Esophagus muscularis mucosa (tissue), 4 donors: Measurements from ENCODE around the gene PCDHA10. TPM values are rescaled to one million over a fixed set of nuclear protein-coding genes. Genes with fewer than 3 reads are reported as not detected.

Source experiments
- DNase-seq: peaks from one replicate; pipeline ENCODE4 v3.0.0-alpha.2; 2017; ENCODE audit errors: extremely low spot score
- H3K27ac ChIP-seq, 4 donors: fragments of 200-600 bp; sonication (generic); replicated peaks in 1 of 4; 1 replicate in 3 of 4; 2 replicates in 1 of 4; pipeline ENCODE4 v1.5.1; 2016 to 2019; ENCODE audit warnings: mild to moderate bottlenecking in 1 of 4
- H3K27me3 ChIP-seq, 4 donors: fragments of 200-600 bp; sonication (generic); one replicate each; pipeline versions ENCODE4 v1.5.1 to v1.6.0; 2016 to 2019
- H3K36me3 ChIP-seq, 4 donors: fragments of 200-600 bp; sonication (generic); one replicate each; pipeline ENCODE4 v1.5.1; 2016 to 2019
- H3K4me1 ChIP-seq, 4 donors: fragments of 200-600 bp; sonication (generic); one replicate each; pipeline ENCODE4 v1.5.1; 2016 to 2019
- H3K4me3 ChIP-seq, 4 donors: fragments of 200-600 bp; sonication (generic); 1 replicate in 2 of 4; 2 replicates in 2 of 4; pipeline ENCODE4 v1.5.1; 2016 to 2019; ENCODE audit warnings: mild to moderate bottlenecking in 4 of 4, moderate library complexity in 1 of 4
- H3K9me3 ChIP-seq, 4 donors: fragments of 200-600 bp; sonication (generic); 1 replicate in 3 of 4; 2 replicates in 1 of 4; pipeline ENCODE4 v1.5.1; 2016 to 2019
- EP300 ChIP-seq: sonication (generic); formaldehyde crosslinking; IDR thresholded peaks from one replicate; pipeline ENCODE4 v1.6.1; 2017; ENCODE audit warnings: antibody characterized with exemption
- POLR2A ChIP-seq: fragments of 450-650 bp; IDR thresholded peaks from one replicate; pipeline ENCODE4 v1.6.1; 2017; ENCODE audit warnings: antibody characterized with exemption, moderate library complexity, mild to moderate bottlenecking, low read depth
- POLR2AphosphoS5 ChIP-seq, 2 donors: sonication (generic); formaldehyde crosslinking; IDR thresholded peaks; one replicate each; pipeline ENCODE4 v1.6.1; 2017; ENCODE audit warnings: antibody characterized with exemption in 2 of 2
- WGBS: methylation state at CpG from one replicate; pipeline ENCODE4 v1.1.5; 2018; 5-methylcytosine and 5-hydroxymethylcytosine counted together
- intact Hi-C: fragments of 100-400 bp; cut with DNase I; formaldehyde crosslinking; loops from one replicate; pipeline ENCODE4 v1.15.1; 2023
- total RNA-seq, 4 donors: library from RNA; depleted of rRNA; stranded (reverse); fragments of >200 nt; gene quantifications; one replicate each; pipeline versions ENCODE4 v1.1.0 to v1.2.1, GENCODE V29; 2016
- TF ChIP-seq, protein P1 (sequence below), 3 experiments: fragments of 200-600 bp in 2 of 3; fragments of 450-650 bp in 1 of 3; sonication (generic) in 2 of 3; IDR thresholded peaks; one replicate each; pipeline ENCODE4 v1.5.1; 2017 to 2019; ENCODE audit warnings: antibody characterized with exemption in 3 of 3, mild to moderate bottlenecking in 2 of 3, moderate library complexity in 1 of 3

The PCDHA10 gene
- total RNA-seq, 4 donors from 2014 or later, result 0.33 to 1.6 (median 1.0) TPM

DNA sequence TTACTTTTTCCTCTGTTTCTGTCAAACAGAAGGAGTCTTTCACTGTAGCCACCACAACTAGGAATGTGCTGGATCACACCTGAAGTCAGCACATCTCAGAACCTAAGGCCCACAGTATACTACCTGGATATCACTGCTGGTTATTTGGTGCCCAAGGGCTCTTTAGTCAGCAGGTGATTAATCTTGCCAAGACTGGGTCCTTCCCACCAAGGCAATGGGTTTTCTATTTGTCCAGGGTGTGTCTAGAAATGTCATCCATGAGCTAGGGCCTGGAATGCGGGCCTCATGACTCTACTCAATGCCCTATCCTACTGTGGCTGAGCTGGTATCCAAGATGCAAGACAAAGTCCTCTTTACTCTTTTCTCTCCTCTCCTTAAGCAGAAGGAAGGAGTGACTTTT is 60.6 kb downstream of the PCDHA10 start:
- no peak overlapping the region for H3K27ac ChIP-seq
- H3K36me3 ChIP-seq, result no peaks in the 10 kb centered on the region
- no peak overlapping the region for H3K4me3 ChIP-seq
- H3K4me1 ChIP-seq, result no peaks in the 10 kb centered on the region
- TF ChIP-seq EP300 (no peak), POLR2A (no peak), POLR2AphosphoS5 (IDR thresholded peaks at IDR 0.05) (no peak)
- TF ChIP-seq, protein P1, sequence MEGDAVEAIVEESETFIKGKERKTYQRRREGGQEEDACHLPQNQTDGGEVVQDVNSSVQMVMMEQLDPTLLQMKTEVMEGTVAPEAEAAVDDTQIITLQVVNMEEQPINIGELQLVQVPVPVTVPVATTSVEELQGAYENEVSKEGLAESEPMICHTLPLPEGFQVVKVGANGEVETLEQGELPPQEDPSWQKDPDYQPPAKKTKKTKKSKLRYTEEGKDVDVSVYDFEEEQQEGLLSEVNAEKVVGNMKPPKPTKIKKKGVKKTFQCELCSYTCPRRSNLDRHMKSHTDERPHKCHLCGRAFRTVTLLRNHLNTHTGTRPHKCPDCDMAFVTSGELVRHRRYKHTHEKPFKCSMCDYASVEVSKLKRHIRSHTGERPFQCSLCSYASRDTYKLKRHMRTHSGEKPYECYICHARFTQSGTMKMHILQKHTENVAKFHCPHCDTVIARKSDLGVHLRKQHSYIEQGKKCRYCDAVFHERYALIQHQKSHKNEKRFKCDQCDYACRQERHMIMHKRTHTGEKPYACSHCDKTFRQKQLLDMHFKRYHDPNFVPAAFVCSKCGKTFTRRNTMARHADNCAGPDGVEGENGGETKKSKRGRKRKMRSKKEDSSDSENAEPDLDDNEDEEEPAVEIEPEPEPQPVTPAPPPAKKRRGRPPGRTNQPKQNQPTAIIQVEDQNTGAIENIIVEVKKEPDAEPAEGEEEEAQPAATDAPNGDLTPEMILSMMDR (IDR thresholded peaks at IDR 0.05), result no peak
- no peaks in the 10 kb centered on the region for H3K27me3 ChIP-seq
- no peaks in the 10 kb centered on the region for H3K9me3 ChIP-seq
- WGBS, result 57% methylated on average over 1 of the region's 1 CpG
- intact Hi-C loops, result no loop called here
- no peak for DNase-seq

Other genes with a start within 250 kb of the PCDHA10 start
- 100 to 1,000 TPM in 1 of 4 donors, 10 to 100 TPM in 3; 34.9 to 125 (median 56.1) TPM for gene CD14, start 222.7 kb upstream of the PCDHA10 start, total RNA-seq
- 10 to 100 TPM; 14.0 to 41.4 (median 22.2) TPM for gene TMCO6, start 216.4 kb upstream of the PCDHA10 start, total RNA-seq
- 10 to 100 TPM; 52.3 to 63.3 (median 57.4) TPM for gene NDUFA2, start 208.3 kb upstream of the PCDHA10 start, total RNA-seq
- gene IK, start 208.1 kb upstream of the PCDHA10 start, total RNA-seq, result 100 to 1,000 TPM in 3 of 4 donors, 10 to 100 TPM in 1; 98.7 to 159 (median 148) TPM
- gene WDR55, start 191.0 kb upstream of the PCDHA10 start, total RNA-seq, result 10 to 100 TPM; 17.7 to 23.8 (median 20.6) TPM
- under 1 TPM in 3 of 4 donors, not detected in 1; 0.46 to 0.83 (median 0.66) TPM for gene DND1, start 182.3 kb upstream of the PCDHA10 start, total RNA-seq
- gene HARS1, start 164.5 kb upstream of the PCDHA10 start, total RNA-seq, result 10 to 100 TPM; 45.7 to 68.7 (median 59.9) TPM
- gene HARS2, start 164.4 kb upstream of the PCDHA10 start, total RNA-seq, result 10 to 100 TPM; 19.1 to 22.2 (median 19.2) TPM
- gene ZMAT2, start 155.4 kb upstream of the PCDHA10 start, total RNA-seq, result 10 to 100 TPM; 30.8 to 45.1 (median 38.0) TPM
- gene PCDHA1, start 69.8 kb upstream of the PCDHA10 start, total RNA-seq, result not detected
- under 1 TPM in 3 of 4 donors, not detected in 1; 0.13 to 0.42 (median 0.34) TPM for gene PCDHA2, start 61.0 kb upstream of the PCDHA10 start, total RNA-seq
- gene PCDHA3, start 54.8 kb upstream of the PCDHA10 start, total RNA-seq, result 1 to 10 TPM in 3 of 4 donors, under 1 TPM in 1; 0.17 to 1.9 (median 1.2) TPM
- 1 to 10 TPM in 1 of 4 donors, under 1 TPM in 3; 0.45 to 1.1 (median 0.66) TPM for gene PCDHA4, start 48.8 kb upstream of the PCDHA10 start, total RNA-seq
- gene PCDHA5, start 34.3 kb upstream of the PCDHA10 start, total RNA-seq, result under 1 TPM; 0.17 to 0.69 (median 0.30) TPM
- under 1 TPM; 0.33 to 0.97 (median 0.76) TPM for gene PCDHA6, start 27.9 kb upstream of the PCDHA10 start, total RNA-seq
- 1 to 10 TPM in 1 of 4 donors, under 1 TPM in 3; 0.17 to 1.0 (median 0.37) TPM for gene PCDHA7, start 21.6 kb upstream of the PCDHA10 start, total RNA-seq
- gene PCDHA8, start 14.7 kb upstream of the PCDHA10 start, total RNA-seq, result under 1 TPM in 2 of 4 donors, not detected in 2; 0.29 to 0.83 TPM
- under 1 TPM; under 0.01 to 0.42 (median 0.15) TPM for gene PCDHA9, start 7.5 kb upstream of the PCDHA10 start, total RNA-seq
- under 1 TPM; 0.17 to 0.69 (median 0.34) TPM for gene PCDHA11, start 13.1 kb downstream of the PCDHA10 start, total RNA-seq
- 1 to 10 TPM in 3 of 4 donors, under 1 TPM in 1; 0.66 to 4.8 (median 2.5) TPM for gene PCDHA12, start 19.4 kb downstream of the PCDHA10 start, total RNA-seq
- gene PCDHA13, start 26.2 kb downstream of the PCDHA10 start, total RNA-seq, result 1 to 10 TPM in 1 of 4 donors, under 1 TPM in 3; 0.39 to 2.1 (median 0.76) TPM
- gene PCDHAC1, start 70.4 kb downstream of the PCDHA10 start, total RNA-seq, result 1 to 10 TPM; 1.7 to 5.4 (median 4.4) TPM
- 10 to 100 TPM in 3 of 4 donors, 1 to 10 TPM in 1; 8.8 to 26.6 (median 18.0) TPM for gene PCDHAC2, start 110.6 kb downstream of the PCDHA10 start, total RNA-seq
- not detected for gene PCDHB1, start 195.5 kb downstream of the PCDHA10 start, total RNA-seq
- gene PCDHB2, start 238.7 kb downstream of the PCDHA10 start, total RNA-seq, result 1 to 10 TPM; 2.1 to 3.2 (median 2.8) TPM
- 1 to 10 TPM in 3 of 4 donors, under 1 TPM in 1; 0.83 to 2.3 (median 1.2) TPM for gene PCDHB3, start 244.6 kb downstream of the PCDHA10 start, total RNA-seq